Measurements from ENCODE around the gene TOMM20L.

DNA sequence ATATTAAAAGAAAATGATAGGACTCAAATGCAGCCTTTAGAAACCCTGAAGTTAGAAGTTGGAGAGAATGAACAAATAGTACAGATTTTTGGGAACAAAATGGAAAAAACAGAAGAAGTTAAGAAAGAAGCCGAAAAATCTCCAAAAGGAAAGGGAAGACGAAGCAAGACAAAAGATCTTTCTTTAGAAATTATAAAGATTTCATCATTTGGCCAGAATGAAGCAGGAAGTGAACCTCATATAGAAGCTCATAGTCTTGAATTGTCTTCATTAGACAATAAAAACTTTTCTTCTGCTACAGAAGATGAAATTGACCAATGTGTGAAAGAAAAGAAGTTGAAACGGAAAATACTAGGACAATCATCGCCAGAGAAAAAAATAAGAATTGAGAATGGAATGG lies 31.4 kb upstream of the TOMM20L start:
- TF ChIP-seq, protein P1, sequence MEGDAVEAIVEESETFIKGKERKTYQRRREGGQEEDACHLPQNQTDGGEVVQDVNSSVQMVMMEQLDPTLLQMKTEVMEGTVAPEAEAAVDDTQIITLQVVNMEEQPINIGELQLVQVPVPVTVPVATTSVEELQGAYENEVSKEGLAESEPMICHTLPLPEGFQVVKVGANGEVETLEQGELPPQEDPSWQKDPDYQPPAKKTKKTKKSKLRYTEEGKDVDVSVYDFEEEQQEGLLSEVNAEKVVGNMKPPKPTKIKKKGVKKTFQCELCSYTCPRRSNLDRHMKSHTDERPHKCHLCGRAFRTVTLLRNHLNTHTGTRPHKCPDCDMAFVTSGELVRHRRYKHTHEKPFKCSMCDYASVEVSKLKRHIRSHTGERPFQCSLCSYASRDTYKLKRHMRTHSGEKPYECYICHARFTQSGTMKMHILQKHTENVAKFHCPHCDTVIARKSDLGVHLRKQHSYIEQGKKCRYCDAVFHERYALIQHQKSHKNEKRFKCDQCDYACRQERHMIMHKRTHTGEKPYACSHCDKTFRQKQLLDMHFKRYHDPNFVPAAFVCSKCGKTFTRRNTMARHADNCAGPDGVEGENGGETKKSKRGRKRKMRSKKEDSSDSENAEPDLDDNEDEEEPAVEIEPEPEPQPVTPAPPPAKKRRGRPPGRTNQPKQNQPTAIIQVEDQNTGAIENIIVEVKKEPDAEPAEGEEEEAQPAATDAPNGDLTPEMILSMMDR (IDR thresholded peaks at IDR 0.05): no peak
- TF ChIP-seq POLR2A (IDR thresholded peaks at IDR 0.05): no peak
